CD4-positive, alpha-beta T cell treated with Interleukin-4 for 4 hours (primary cell): ENCODE data around the gene TM2D1.

ENCODE experiments used
- DNase-seq: peaks from one replicate; pipeline ENCODE4 v3.0.0-alpha.2; 2020

Gene TM2D1

GRCh38 chr1:61641578-61642336 lies 83.2 kb downstream of the TM2D1 start:
- peak; percentile 32 for DNase-seq

DNA sequence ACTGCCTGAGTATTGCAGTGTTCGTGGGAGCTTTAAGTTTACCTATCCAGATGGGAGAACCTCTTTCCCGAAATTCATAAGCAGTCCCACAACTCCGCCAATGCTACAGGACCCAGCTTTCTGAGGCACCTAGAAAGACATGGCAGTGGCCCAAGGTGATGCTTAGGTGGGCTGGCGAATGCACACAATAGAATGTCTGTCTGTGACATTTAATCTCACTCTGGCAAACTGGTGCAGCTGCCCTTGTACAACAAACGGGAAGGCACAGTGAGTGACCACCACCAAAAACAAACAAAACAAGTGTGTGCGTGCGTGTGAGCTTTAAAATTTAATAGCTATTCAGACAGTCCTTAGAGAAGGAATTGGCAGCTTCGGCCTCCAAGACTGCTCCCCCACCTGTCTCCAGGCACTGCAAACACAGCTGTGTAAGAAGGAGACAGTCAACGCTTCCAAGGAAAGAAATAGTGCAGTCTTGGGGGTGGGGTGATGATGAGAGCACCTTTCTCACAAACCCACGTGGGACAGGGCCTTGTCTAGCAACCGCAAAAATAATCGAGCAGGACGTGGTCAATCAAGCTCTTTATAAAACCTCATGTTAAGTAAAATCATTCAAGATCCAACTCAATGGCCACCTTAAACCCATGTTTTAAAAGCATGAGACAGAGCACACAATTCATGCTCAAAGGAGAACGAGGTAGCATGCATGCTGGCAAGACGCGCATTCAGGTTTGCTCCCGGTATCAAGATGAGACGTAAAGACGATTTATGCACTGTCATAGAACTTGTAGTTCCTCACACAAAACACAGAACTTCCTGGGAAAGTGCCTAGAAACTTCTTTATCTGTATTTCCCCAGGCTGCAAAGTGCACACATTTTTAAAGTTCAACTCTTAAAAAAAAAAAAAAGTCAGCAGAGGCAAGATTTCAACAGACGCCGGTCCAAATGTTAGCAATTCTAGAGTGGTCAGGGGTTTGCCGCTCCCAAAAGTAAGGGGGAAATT lies 84.1 kb downstream of the TM2D1 start:
- DNase-seq = no peak

- DNase-seq = no peak
These were observed 85.2 kb downstream of the TM2D1 start for GRCh38 chr1:61639608-61640336.

DNA sequence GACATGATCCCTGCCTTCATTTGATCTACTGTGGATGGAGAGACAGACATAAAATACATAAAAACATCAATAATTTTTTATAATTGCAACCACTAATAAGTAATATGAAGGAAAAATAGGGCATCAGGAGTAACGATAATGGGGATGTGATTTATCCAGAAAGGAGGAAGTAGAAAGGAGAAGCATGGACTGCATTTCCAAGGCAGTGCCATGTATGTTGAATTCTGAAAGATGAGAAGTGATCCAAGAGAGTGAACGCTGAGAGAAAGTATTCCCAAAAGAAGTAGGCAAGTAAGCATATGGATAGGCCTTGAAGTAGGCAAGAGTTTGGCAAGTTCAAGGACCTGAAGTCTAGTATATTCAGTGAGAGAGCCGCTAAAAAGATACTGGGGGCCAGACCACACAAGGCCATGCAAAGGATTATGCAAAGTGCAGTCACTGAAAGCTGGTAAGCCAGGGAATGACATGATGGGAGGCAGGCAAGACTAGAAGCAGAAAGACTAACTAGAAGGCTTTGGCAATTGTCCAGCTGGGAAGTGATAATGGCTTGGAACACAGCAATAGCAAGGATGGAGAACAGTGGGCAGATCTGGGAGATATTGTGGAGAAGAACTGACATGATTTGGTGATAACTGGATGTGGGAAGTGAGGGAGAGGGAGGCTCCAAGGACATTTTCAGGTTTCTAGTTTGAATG lies 85.9 kb downstream of the TM2D1 start:
- no peak for DNase-seq

DNA sequence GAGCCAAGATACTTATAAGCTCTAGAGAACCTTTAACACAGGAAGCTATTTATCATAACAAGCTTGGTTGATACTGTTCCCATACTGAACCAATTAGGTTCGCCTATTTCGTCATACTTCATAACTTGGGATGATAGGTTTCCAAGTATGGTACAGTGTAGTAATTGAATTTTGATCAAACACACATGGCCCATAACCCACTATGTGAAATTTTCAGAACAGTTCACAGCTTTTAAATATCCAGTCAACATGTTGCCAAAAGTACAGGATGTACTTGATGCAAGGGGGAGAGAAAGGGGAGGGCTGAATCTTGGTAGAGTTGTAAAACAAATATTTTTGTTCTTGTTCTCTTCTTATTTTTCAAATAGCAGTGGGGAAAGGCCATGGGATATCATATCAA lies 86.6 kb downstream of the TM2D1 start:
- no peak for DNase-seq

DNA sequence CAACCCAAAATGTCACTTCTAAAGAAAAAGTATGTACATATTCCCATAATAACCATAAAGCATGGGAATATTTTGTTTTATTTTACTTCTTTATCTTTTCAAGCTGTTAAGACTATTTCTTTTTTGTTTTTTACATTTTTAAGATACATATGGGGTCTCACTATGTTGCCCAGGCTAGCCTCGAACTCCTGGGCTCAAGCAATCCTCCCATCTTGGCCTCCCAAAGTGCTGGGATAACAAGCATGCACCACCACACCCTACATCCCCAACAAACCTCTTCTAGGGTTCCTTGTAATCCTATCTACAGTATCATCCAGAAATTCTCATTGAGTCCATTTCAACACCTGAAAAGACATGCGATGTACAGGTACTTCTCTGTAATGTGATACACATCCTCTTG lies 87.5 kb downstream of the TM2D1 start:
- DNase-seq = no peak

DNA sequence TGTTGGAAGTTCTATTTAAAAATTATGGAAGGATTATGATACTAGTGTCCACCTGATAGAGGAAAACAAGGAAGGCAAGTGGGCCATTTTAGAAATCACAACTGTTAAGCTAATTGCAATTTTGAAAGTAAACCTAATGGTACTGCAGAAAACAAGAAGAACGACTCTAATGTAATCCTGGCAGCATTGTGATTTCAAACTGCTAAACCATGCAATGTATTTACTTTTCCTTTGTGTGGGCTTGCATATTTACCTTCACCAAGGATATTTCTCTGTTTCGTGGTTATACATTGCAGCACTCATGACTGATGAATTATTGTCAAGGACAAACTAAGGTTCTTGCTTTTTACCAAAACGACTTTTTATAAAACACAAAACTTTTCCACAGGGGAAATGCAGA lies 88.1 kb downstream of the TM2D1 start:
- no peak for DNase-seq

GRCh38 chr1:61636376-61636775 lies 88.6 kb downstream of the TM2D1 start:
- no peak for DNase-seq

GRCh38 chr1:61635557-61635956 lies 89.4 kb downstream of the TM2D1 start:
- no peak for DNase-seq

DNA sequence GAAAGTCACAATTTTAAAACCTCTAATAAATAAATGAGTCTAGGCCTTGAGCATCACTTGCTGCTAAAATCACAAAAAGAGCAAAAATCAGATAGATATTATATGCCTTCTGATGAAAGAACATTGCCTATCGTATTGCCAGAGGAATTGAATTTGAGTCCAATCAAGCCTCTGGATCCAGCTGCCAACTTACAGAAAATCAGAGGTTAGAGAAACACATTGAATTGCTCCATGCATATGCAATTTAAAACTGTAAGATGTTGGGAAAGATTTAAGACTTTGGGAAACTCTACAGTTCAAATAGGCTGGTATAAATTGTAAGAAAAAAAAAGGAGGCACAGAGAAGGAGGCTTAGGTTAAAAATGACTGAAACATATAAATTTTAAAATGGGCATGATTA lies 93.5 kb downstream of the TM2D1 start:
- DNase-seq = no peak
